Amniotic epithelial cell (primary cell): ENCODE results near the gene TSSK2.
A peak's percentile ranks its signal among the peaks of the same experiment; 100 is the strongest.

Experiments used
- DNase-seq: peaks from one replicate; pipeline ENCODE4 v3.0.0-alpha.2; 2010; ENCODE audit warnings: low read depth

TSSK2 gene

GRCh38 chr22:19169947-19170318, 38.8 kb downstream of the TSSK2 start:
- no peak for DNase-seq

- DNase-seq: no peak
These were observed 41.3 kb downstream of the TSSK2 start for GRCh38 chr22:19172213-19173046.

GRCh38 chr22:19173047-19174035, 42.2 kb downstream of the TSSK2 start:
- no peak for DNase-seq

GRCh38 chr22:19174106-19175025, 43.3 kb downstream of the TSSK2 start:
- peak; percentile 57 for DNase-seq

GRCh38 chr22:19175026-19175601, 44.0 kb downstream of the TSSK2 start:
- no peak for DNase-seq

GRCh38 chr22:19175602-19176174, 44.6 kb downstream of the TSSK2 start:
- no peak for DNase-seq

GRCh38 chr22:19176175-19176643, 45.1 kb downstream of the TSSK2 start:
- no peak for DNase-seq

- no peak for DNase-seq
These were observed 45.6 kb downstream of the TSSK2 start for GRCh38 chr22:19176732-19177131.

- no peak for DNase-seq
These were observed 46.3 kb downstream of the TSSK2 start for GRCh38 chr22:19177164-19178064.

GRCh38 chr22:19178065-19178656, 47.1 kb downstream of the TSSK2 start:
- DNase-seq: no peak

- peak; percentile 74 for DNase-seq
These were observed 47.8 kb downstream of the TSSK2 start, which contains the start of gene SLC25A1 for GRCh38 chr22:19178657-19179496. TSS of gene SLC25A1 (minus strand) at chr22:19178736. CDS start at chr22:19178673, 63 bp downstream.

GRCh38 chr22:19179497-19180048, 48.5 kb downstream of the TSSK2 start:
- DNase-seq: peak; percentile 83

GRCh38 chr22:19180234-19180633, 49.1 kb downstream of the TSSK2 start:
- DNase-seq: no peak

- no peak for DNase-seq
These were observed 49.8 kb downstream of the TSSK2 start for GRCh38 chr22:19180740-19181410.

- DNase-seq: no peak
These were observed 50.8 kb downstream of the TSSK2 start for GRCh38 chr22:19181786-19182471.
